ENCODE data around the gene SARM1.

DNA sequence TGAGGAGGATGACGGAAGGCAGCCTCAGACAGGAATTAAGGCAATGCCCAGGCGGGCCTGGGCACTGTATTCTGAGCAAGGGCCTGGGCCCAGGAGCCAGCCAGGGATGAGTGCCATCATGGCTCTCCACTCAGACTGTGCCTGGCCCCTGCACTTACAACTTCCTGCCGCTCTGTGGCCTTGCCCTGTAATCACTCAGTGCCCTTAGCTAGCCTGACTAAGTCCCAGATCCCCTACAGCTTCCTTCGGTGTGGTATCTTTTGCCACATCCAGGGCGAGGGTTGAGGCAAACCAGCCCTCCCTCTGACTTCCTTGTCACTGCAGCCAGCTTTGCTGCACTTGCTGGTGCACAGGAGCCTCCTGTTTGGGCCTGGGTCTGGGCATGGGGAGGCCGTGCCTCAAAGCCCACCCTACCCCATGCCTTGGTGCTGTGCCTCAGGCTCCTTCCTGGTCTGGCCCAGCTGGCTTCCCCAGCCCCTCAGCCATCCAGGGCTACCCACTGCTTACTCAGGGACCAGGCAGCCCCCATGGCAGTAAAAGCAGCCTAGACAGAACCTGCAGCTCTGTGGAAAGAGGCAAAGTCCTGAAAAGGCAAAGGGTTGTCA is 25.2 kb downstream of the SARM1 start:
- TF ChIP-seq ZBTB7A (IDR thresholded peaks at IDR 0.05; ENCODE audit: low read depth) (no peak), EGR1 (IDR thresholded peaks at IDR 0.05) (no peak), NFIC (IDR thresholded peaks at IDR 0.05) (no peak), RAD21 (IDR thresholded peaks at IDR 0.05; ENCODE audit: low read depth) (no peak)
